GF-D8 (cell line): ENCODE measurements around the gene ZNF648.
"Not testable (repeated sequence)": the region's sequence is repeated elsewhere in the genome, so short reads cannot be mapped to it uniquely, and the experiment has no call there.

ENCODE experiments used
- DNase-seq: peaks from one replicate; lab custom pipeline; 2025; lab: John Stamatoyannopoulos, UW

ZNF648 gene

DNA sequence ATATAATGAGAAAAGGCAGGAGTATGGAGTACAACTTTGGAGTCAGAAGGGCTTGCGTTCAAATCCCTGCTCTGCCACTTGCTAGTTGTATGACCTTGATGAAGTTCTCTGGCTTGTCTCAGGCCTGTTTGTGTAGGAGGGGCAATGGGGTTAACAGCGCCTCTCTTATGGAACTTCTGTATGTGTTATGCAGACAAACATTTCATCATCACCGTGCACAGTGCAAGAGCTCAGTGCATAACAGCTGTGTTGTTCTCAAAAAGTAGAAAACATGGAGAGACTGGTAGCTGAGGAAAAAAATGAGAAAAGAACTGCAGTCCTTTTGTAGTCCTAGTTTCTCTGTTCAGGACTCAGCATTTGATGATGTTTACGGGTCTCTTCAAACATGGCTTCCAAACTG lies 10.4 kb upstream of the ZNF648 start:
- no peak for DNase-seq

GRCh38 chr1:182069028-182069466 lies 7.5 kb upstream of the ZNF648 start:
- no peak for DNase-seq

- DNase-seq = no peak
Measured at GRCh38 chr1:182066934-182067333, 5.4 kb upstream of the ZNF648 start.

- no peak for DNase-seq
Measured at GRCh38 chr1:182065126-182065845, 3.8 kb upstream of the ZNF648 start.

- no peak for DNase-seq
Measured at GRCh38 chr1:182064611-182065010, 3.1 kb upstream of the ZNF648 start.

GRCh38 chr1:182062223-182062622 lies 711 bp upstream of the ZNF648 start:
- no peak for DNase-seq

- no peak for DNase-seq
Measured at GRCh38 chr1:182060877-182061276, 635 bp downstream of the ZNF648 start.

GRCh38 chr1:182059936-182060335 lies 1.6 kb downstream of the ZNF648 start:
- DNase-seq = no peak

GRCh38 chr1:182056601-182057366 lies 4.7 kb downstream of the ZNF648 start:
- no peak for DNase-seq

GRCh38 chr1:182054698-182055326 lies 6.7 kb downstream of the ZNF648 start:
- no peak for DNase-seq

- no peak for DNase-seq
Measured at GRCh38 chr1:182052355-182052754, 9.2 kb downstream of the ZNF648 start.

DNA sequence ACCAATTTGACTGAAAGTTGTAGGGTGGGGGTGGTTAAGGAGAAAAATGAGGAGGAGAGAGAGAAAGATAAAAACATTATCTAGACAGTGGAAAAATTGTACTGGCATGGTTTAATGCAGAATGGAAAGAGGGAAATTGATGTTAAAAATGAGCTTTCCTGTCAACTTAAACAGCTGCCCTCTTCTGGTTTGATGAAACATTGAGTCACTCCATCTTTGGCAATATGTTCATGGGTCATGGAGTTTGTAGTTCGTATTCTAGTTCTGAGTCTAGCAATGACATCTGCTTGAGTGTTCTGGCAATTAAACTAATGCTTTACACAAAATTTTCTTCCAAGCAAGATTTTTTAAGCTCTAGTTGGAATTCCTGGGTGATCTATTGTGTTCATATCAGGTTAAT lies 9.6 kb downstream of the ZNF648 start:
- no peak for DNase-seq

DNA sequence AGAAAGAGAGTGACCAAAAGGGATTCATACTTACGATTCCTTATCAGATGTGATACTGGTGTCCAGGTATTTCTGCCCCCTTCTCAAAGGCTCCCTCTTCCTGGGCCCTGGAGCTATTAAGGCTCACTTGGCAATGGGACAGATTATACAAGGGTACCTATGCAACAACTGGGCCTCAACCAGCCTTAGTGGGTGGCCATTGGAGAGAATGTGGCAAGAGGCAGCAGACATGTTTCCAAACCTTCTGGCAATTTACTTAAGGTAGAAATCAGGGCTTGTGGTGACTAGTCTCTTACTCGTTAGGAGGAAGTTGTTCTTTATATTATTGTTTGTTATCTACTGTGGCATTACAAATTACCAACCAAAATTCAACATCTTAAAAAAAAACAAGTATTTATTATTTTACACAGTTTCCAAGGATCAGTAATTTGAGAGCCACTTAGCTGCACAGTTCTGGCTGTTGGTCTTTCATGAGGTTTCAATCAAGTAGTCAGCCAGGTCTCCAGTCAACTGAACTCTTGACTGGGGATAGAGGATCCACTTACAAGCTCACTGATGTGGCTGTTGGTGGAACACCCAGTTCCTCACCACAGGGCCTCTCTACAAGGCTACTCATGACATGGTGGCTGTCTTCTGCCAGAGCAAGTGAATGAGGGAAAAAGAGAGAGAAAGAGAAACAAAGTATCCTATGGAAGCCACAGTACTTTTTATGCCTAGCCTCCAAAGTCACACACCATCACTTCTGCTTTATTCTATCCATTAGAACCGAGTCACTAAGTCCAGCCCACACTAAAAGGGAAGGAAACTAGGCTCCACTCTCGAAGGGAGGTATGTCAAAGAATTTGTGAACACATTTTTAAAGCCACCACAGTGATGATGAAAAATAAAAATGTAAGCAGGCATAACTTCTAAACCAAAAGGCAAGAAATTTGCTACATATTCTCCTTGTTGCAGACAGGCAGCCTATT lies 10.7 kb downstream of the ZNF648 start:
- DNase-seq = no peak

GRCh38 chr1:182048562-182048961 lies 12.9 kb downstream of the ZNF648 start:
- no peak for DNase-seq

- DNase-seq = no peak
Measured at GRCh38 chr1:182046763-182047162, 14.7 kb downstream of the ZNF648 start.

DNA sequence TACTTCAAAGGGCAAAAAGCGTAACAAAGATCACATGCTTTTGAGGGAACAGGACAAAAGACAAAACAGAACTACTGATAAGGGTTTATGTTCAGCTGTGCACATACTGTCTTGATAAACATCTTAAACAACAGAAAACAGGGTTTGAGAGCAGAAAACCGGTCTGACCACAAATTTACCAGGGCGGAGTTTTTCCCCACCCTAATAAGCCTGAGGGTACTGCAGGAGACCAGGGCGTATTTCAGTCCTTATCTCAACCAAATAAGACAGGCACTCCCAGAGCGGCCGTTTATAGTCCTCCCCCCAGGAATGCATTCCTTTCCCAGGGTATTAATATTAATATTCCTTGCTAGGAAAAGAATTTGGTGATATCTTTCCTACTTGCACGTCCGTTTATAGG lies 16.0 kb downstream of the ZNF648 start:
- DNase-seq = not testable (repeated sequence)

- DNase-seq = no peak
Measured at GRCh38 chr1:182041615-182042014, 19.9 kb downstream of the ZNF648 start.

DNA sequence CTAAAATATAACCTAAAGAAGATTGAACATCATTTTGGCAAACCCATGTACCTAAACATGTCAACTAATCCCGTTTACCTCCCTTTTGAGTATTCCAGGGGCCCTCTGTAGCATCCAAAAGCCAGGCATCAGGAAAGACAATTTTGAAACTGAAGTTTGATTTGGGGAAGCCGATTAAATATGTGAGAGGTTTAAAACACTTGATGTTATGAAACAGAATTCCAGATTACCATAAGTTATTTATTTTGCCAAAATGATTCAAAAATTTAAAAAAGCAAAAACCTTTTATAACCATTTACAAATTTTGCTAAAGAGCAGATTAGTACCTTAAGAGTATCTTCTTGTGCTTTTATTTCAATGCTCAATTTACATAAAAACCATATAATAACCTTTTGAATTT lies 23.3 kb downstream of the ZNF648 start:
- DNase-seq = no peak

DNA sequence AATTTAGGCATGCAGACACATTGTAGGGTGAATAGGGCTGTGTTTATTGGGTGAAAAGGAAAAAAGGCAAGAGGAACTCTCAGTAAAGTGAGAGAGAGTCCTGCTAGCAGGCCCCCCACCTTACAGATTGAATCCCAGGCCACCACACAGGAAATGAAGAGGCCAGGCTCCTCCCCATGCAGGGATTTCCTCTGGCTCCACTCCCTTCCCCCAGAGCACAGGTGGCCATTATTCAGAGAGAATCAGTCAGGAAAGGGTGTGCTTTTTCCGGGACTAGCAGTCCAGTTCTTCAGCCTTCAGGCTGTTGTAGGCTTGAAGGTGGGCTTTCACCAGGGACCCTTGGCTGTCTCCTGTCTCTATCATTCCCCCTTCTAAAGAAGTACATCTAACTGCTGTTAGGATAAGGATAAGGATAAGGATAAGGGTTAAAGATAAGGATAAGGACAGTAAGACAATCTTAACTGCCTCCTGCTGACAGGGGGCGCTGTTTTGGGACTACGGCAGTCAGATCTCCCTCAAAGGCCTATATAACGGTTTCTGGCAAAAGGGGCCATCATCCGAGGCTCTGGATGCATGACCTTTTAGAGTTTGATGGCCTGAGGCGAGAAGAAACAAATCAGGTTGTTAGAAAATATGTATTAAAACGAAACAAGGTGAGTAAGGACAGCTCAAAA lies 26.3 kb downstream of the ZNF648 start:
- DNase-seq = no peak

- no peak for DNase-seq
Measured at GRCh38 chr1:182032251-182032650, 29.3 kb downstream of the ZNF648 start.
